HK-2 (cell line): ENCODE data around the gene GNPTAB.
A peak's percentile ranks its signal among the peaks of the same experiment; 100 is the strongest.
"Not testable (repeated sequence)": the region's sequence is repeated elsewhere in the genome, so short reads cannot be mapped to it uniquely, and the experiment has no call there.

Experiments used
- DNase-seq: peaks from one replicate; pipeline ENCODE4 v3.0.0-alpha.2; 2018; ENCODE audit not compliant: unreplicated experiment

Gene GNPTAB

DNA sequence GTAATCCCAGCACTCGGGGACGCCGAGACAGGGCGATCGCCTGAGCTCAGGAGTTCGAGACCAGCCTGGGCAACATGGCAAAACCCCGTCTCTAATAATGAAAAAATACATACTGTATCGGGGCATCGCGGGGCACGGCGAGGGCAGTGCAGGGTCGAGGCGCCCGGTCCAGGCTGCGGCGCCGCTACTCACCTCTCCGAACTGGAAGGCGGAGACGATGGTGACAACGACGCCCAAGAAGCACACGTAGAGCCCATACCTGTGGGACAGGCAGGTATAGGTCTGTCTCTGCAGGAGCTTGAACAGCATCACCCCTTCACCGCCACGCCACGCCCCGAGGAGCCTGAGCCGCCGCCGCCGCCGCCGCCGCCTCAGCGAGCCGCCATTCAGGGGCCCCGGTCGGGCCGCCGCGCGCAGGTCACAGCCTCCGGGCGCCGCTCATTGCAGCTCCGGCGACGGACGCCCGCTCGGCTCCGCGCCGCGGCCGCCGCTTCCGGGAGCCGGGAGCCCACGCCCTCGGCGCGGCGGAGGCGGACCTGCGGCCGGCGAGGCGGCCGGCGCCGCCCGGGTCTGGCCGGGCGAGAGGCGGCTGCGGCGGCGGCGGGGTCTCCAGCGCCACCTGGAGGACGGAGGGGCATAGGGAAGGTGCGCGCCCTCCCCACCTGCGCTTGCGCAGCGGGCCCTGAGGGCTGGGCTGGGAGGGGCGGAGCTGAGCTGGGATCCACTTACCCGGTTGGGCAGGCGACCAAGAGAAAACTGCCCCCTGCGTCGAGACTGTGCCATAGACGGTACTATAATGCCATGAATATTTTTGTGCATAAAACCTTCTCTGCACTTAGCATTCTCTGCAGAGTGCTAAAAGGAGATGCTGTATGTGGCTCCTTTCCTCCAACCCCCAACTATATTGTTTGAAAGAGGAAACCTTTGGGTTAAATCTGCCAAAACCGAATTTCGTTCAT lies at the start of gene GNPTAB:
TSS of gene GNPTAB (minus strand) at position 593 of the 959 bp plus-strand sequence. CDS start at position 309, 284 bp downstream.
- peak; percentile 94 for DNase-seq

GRCh38 chr12:101878243-101878821 lies 47.6 kb upstream of the GNPTAB start:
- peak; percentile 56 for DNase-seq

DNA sequence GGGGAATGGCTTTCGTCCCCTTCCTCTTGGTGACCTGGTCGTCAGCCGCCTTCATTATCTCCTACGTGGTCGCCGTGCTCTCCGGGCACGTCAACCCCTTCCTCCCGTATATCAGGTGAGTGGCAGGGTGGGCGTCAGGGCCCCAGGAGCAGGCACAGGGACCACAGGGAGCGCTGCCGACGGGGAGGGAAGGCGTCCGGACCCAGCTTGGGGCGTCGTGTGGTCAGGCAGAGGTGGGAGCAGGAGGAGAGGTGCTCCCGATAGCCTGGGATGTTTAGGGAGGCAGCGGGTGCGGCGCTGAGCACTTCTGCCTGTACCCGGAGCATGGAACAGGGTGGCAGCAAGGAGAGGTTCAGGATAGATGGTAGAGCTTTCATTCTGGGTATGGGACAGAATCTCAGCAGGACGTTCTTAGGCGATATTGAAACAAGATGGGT lies 47.1 kb upstream of the GNPTAB start:
- no peak for DNase-seq

- DNase-seq, result peak; percentile 89
Observed at GRCh38 chr12:101876861-101877805, 46.4 kb upstream of the GNPTAB start, which contains the start of gene DRAM1. DRAM1 (plus strand) TSS chr12:101877580; CDS start chr12:101877790, 210 bp downstream.

- peak; percentile 8 for DNase-seq
Observed at GRCh38 chr12:101876322-101876860, 45.6 kb upstream of the GNPTAB start.

GRCh38 chr12:101875162-101875561 lies 44.4 kb upstream of the GNPTAB start:
- no peak for DNase-seq

DNA sequence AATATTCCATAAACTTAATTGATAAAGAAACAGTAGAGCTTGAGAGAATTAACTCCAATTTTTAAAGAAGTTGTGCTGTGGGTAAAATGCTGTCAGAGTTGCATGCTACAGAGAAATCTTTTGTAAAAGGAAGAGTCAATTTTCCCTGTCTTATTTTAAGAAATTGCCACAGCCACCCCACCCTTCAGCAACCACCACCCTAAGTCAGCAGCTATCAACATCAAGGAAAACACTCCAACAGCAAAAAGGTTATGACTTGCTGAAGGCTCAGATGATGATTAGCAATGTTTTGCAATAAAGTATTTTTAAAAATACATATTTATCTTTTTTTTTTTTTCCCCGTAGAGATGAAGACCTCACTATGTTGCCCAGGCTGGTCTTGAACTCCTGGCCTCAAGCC lies 40.2 kb upstream of the GNPTAB start:
- DNase-seq, result no peak

DNA sequence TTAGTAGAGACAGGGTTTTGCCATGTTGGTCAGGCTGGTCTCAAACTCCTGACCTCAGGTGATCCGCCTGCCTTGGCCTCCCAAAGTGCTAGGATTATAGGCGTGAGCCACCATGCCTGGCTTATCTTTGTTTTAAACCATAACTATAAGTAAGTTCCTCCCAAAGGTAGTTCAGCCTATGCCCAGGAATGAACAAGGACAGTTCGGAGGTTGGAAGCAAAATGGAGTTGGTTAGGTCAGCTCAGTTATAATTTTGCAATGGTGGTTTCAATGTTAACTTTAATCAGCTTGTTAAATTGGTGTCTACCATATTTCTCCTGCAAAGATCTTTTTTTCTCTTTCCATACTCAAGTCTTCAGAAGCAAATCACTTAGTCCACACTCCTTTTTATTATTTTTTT lies 36.9 kb upstream of the GNPTAB start:
- not testable (repeated sequence) for DNase-seq

- no peak for DNase-seq
Observed at GRCh38 chr12:101866615-101867373, 36.0 kb upstream of the GNPTAB start.

DNA sequence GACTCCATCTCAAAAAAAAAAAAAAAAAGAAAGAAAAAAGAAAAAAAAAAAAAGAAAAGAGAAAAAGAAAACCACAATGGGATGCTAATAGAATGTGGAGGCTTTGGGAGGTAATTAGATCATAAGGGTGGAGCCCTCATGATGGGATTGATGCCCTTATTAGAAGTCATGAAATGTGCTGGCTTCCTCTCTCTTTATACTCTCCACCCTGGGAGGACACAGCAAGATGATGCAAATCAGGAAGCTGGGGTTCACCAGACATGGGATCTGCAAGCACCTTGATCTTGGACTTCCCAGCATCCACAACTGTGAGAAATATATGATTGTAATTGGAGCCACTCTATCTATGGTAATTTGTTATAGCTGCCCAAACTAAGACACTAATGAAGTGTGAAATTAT lies 33.2 kb upstream of the GNPTAB start:
- no peak for DNase-seq

DNA sequence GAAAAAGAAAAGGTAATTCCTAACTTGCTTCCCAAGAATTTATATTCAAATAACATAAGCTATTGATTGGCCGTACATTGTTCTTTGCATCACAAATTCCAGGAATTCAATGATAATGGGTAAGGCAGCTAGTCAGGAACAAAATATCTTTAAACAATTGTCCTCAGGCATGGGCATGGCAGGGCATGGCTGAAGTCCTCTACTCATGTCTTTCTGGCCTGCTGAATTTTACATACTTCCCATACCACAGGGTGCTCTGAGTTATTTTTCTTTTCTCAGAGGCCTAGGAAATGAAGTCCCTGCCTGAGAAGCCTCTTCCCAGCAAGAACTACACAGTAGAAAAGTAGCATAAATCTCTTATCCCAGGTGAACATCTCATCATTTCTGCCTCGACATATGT lies 31.5 kb upstream of the GNPTAB start:
- no peak for DNase-seq

GRCh38 chr12:101861688-101862087 lies 30.9 kb upstream of the GNPTAB start:
- DNase-seq, result not testable (repeated sequence)

GRCh38 chr12:101859664-101860607 lies 29.2 kb upstream of the GNPTAB start:
- no peak for DNase-seq

- no peak for DNase-seq
Observed at GRCh38 chr12:101858361-101858760, 27.6 kb upstream of the GNPTAB start.

DNA sequence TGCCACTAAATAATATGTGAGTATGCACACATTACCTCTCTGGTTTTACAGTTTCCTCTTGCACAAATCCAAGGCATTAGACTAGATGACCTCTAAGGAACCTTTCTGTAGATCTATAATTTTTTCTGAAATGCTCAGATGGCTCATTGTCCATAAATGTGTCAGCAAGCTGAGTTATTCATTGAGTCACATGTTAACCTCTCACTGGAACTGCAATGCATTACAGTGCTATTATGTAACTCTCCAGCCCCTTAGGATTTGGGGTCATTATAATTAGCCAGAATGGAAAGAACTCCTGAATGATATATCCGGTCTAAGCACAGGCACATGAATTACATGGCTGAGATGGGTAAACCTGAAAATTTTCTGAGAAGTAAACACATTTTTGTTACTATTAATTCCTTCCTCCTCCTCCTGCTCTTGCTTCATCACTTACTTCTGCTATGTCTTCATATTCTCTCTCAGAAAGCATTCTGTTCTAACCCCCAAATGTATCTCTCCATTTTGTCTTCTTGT lies 26.3 kb upstream of the GNPTAB start:
- DNase-seq, result no peak

- DNase-seq, result not testable (repeated sequence)
Observed at GRCh38 chr12:101856614-101857013, 25.9 kb upstream of the GNPTAB start.

GRCh38 chr12:101855976-101856375 lies 25.2 kb upstream of the GNPTAB start:
- no peak for DNase-seq

DNA sequence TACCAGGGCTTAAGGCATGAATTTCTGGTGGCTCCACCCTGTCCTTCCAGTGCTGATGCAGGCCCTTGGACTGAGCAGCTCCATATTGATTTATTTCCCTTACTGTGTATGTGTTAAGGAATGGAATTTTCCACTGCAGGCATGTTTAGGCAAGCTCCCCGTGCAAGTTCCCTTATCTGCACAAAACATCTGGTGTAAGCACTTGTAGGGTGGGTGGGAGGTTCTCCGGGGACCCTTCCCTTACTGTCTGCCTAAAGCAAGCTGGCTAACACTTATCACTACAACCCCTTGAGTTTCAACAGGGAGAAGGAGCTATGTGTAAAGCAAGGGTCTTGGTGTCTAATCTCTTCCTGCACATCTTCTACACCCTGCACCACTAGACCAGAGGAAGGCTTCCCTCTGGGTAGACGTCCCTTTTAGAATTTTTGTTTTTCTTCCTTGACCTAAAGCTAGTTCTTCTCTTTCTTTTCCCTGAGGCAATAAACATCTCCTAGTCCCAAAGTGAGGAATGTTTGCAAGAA lies 24.7 kb upstream of the GNPTAB start:
- DNase-seq, result no peak

- no peak for DNase-seq
Observed at GRCh38 chr12:101854747-101855146, 24.0 kb upstream of the GNPTAB start.
